Body of pancreas (tissue), 4 donors: Measurements from ENCODE around the gene RAB3IP.

Source experiments
- POLR2A ChIP-seq, 3 donors: fragments of 450-650 bp; IDR thresholded peaks; one replicate each; pipeline ENCODE4 v1.6.1; 2016; ENCODE audit warnings: antibody characterized with exemption in 3 of 3, mild to moderate bottlenecking in 2 of 3
- TF ChIP-seq, protein P1 (sequence below), 7 experiments: fragments of 450-650 bp in 4 of 7; fragments of 200-600 bp in 3 of 7; sonication (generic) in 3 of 7; IDR thresholded peaks; one replicate each; pipeline ENCODE4 v1.5.1; 2016 to 2019; ENCODE audit warnings: antibody characterized with exemption in 7 of 7

DNA sequence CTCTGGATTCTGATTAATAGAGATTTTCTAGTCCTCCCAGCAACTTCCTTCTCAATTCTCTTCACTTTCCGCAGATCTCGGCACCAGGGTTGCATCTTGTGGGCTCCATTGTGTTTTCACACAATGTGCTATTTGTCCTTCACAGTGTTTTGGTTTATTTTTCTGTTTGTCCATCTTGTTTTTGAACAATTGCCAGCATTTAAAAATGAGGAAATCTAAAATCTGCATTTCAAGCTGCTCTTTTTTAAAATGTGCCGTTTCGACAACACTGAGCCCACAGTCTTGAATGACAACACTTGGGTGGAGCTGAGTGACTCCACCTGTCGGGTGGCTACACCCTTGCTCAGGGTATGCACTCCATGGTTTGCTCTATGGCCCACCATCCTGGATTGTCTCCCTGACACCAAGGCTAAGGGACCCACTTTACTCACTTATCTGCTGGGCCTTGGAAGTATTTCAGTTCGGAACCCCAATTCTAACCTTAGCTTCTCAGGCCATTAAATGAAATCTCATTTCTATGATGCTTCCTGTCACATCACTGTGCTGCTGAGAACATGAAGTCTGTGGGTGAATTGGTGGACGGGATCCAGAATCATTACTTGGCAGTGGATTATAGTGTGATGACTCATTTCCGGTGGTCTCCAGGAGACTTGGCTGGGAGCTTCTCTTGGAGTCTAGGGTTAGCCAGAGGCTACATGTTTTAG lies 82.9 kb downstream of the RAB3IP start:
- TF ChIP-seq, protein P1, sequence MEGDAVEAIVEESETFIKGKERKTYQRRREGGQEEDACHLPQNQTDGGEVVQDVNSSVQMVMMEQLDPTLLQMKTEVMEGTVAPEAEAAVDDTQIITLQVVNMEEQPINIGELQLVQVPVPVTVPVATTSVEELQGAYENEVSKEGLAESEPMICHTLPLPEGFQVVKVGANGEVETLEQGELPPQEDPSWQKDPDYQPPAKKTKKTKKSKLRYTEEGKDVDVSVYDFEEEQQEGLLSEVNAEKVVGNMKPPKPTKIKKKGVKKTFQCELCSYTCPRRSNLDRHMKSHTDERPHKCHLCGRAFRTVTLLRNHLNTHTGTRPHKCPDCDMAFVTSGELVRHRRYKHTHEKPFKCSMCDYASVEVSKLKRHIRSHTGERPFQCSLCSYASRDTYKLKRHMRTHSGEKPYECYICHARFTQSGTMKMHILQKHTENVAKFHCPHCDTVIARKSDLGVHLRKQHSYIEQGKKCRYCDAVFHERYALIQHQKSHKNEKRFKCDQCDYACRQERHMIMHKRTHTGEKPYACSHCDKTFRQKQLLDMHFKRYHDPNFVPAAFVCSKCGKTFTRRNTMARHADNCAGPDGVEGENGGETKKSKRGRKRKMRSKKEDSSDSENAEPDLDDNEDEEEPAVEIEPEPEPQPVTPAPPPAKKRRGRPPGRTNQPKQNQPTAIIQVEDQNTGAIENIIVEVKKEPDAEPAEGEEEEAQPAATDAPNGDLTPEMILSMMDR (IDR thresholded peaks at IDR 0.05): no peak
- no peak for TF ChIP-seq POLR2A (IDR thresholded peaks at IDR 0.05)
